K562 (cell line): Measurements from ENCODE around the gene PTTG1IP. TPM values are rescaled to one million over a fixed set of nuclear protein-coding genes. Genes with fewer than 3 reads are reported as not detected.
A peak's percentile ranks its signal among the peaks of the same experiment; 100 is the strongest.

ENCODE experiments used
- CEBPG ChIP-seq, 3 experiments: fragments of 200-800 bp in 1 of 3; sonication (Bioruptor generic) in 1 of 3; sonication (generic) in 1 of 3; formaldehyde crosslinking in 1 of 3; IDR thresholded peaks in 2 of 3; conservative IDR thresholded peaks in 1 of 3; 2 replicates each; pipeline versions ENCODE4 v1.6.1 to v1.8.0; 2016 to 2022; ENCODE audit warnings: missing compliant biosample characterization in 2 of 3, missing genetic modification characterization in 2 of 3, mild to moderate bottlenecking in 1 of 3, missing genetic modification reagents in 1 of 3
- ESRRA ChIP-seq: fragments of 450-650 bp; IDR thresholded peaks from 2 replicates; pipeline ENCODE4 v1.6.1; 2014; ENCODE audit warnings: low read depth, mild to moderate bottlenecking, moderate library complexity, borderline replicate concordance
- FOXM1 ChIP-seq, 2 experiments: fragments of 450-650 bp in 1 of 2; sonication (generic) in 1 of 2; formaldehyde crosslinking in 1 of 2; IDR thresholded peaks; 2 replicates each; pipeline versions ENCODE4 v1.6.1 to v1.9.0; 2017 to 2022; ENCODE audit warnings: low read depth in 2 of 2, mild to moderate bottlenecking in 2 of 2, missing genetic modification reagents in 1 of 2, moderate library complexity in 1 of 2
- POLR2AphosphoS5 ChIP-seq: IDR thresholded peaks from 2 replicates; pipeline ENCODE4 v1.6.1; 2011; ENCODE audit warnings: mild to moderate bottlenecking, low read depth, low read length, moderate library complexity; ENCODE audit not compliant: control insufficient read depth, insufficient read depth
- SMARCA4 ChIP-seq: fragments of 450-650 bp; IDR thresholded peaks from 2 replicates; pipeline ENCODE4 v1.6.1; 2016
- SMARCC2 ChIP-seq: fragments of 450-650 bp; IDR thresholded peaks from 2 replicates; pipeline ENCODE4 v1.6.1; 2017; ENCODE audit warnings: antibody characterized with exemption, moderate library complexity, mild to moderate bottlenecking, low read depth
- SMARCE1 ChIP-seq: fragments of 450-650 bp; IDR thresholded peaks from 2 replicates; pipeline ENCODE4 v1.7.1; 2016; ENCODE audit warnings: mild to moderate bottlenecking
- TGIF2 ChIP-seq: sonication (generic); formaldehyde crosslinking; IDR thresholded peaks from 2 replicates; pipeline ENCODE4 v1.8.1; 2022; ENCODE audit warnings: mild to moderate bottlenecking, missing genetic modification reagents, moderate library complexity
- U2AF2 ChIP-seq: fragments of 200-400 bp; formaldehyde crosslinking; optimal IDR thresholded peaks from 2 replicates; pipeline ENCODE3; 2017; ENCODE audit warnings: low read depth, mild to moderate bottlenecking, low read length
- ZNF316 ChIP-seq: fragments of 450-650 bp; IDR thresholded peaks from 2 replicates; pipeline ENCODE4 v1.6.1; 2016
- polyA plus RNA-seq, 8 experiments: library from polyadenylated mRNA; depleted of rRNA in 4 of 8; stranded (reverse) in 5 of 8; unstranded in 3 of 8; fragments of >200 nt; fragmentation: Nextera tagmentation in 2 of 8; fragmentation: Illumina TruSeq in 1 of 8; extraction: Ambion mirVana in 2 of 8; extraction: Trizol in 1 of 8; gene quantifications; 2 replicates each; pipeline versions ENCODE4 v1.2.1 to v1.2.3, GENCODE V29; 2011 to 2014; ENCODE audit warnings: inconsistent platforms in 1 of 8, missing spikeins in 1 of 8
- total RNA-seq, 7 experiments: library from RNA; depleted of rRNA in 6 of 7; stranded (reverse); fragments of >200 nt in 6 of 7; fragmentation: Illumina TruSeq in 2 of 7; extraction: Trizol in 2 of 7; gene quantifications; 2 replicates each; pipeline versions ENCODE4 v1.2.1 to v1.2.3, GENCODE V29; 2011 to 2021; ENCODE audit warnings: low replicate concordance in 1 of 7
- TF ChIP-seq, protein P1 (sequence below): fragments of 200-800 bp; sonication (Bioruptor generic); IDR thresholded peaks from 2 replicates; pipeline ENCODE4 v1.6.1; 2017; ENCODE audit warnings: missing genetic modification characterization, missing compliant biosample characterization
- TF ChIP-seq, protein P2 (sequence below): fragments of 150-350 bp; conservative IDR thresholded peaks from 2 replicates; pipeline ENCODE4 v1.6.1; 2014; ENCODE audit warnings: low read length
- TF ChIP-seq, protein P3 (sequence below): fragments of 250-450 bp; sonication (Bioruptor Pico); IDR thresholded peaks from 2 replicates; pipeline ENCODE4 v1.8.0; 2022; ENCODE audit warnings: inconsistent platforms

PTTG1IP gene
- total and polyA plus RNA-seq, 9 of the 15 experiments (the other 6 are each of a cell fraction or from before 2014, with no cell fraction given) = 5.0 to 99.3 (median 82.4) TPM

- TF ChIP-seq POLR2AphosphoS5 (no peak), SMARCC2 (no peak), TGIF2 (CRISPR knock-in tag) (no peak), SMARCE1 (0 out of 2 replicates have a peak, but pooled peaks have one; percentile 18), ZNF316 (peak; percentile 57), U2AF2 (no peak), SMARCA4 (peak; percentile 39; the same call in 1 of the 2 replicates), ESRRA (no peak), CEBPG (CRISPR knock-in tag; IDR thresholded peaks at IDR 0.05) (no peak), CEBPG (tag; conservative IDR thresholded peaks at IDR 0.05 in 1 of 2, IDR thresholded peaks at IDR 0.05 in 1 of 2) (no peak), FOXM1 (IDR thresholded peaks at IDR 0.05; ENCODE audit: low read depth) (no peak), FOXM1 (CRISPR knock-in tag; IDR thresholded peaks at IDR 0.05; ENCODE audit: low read depth) (no peak)
- TF ChIP-seq, protein P1, sequence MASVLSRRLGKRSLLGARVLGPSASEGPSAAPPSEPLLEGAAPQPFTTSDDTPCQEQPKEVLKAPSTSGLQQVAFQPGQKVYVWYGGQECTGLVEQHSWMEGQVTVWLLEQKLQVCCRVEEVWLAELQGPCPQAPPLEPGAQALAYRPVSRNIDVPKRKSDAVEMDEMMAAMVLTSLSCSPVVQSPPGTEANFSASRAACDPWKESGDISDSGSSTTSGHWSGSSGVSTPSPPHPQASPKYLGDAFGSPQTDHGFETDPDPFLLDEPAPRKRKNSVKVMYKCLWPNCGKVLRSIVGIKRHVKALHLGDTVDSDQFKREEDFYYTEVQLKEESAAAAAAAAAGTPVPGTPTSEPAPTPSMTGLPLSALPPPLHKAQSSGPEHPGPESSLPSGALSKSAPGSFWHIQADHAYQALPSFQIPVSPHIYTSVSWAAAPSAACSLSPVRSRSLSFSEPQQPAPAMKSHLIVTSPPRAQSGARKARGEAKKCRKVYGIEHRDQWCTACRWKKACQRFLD (CRISPR knock-in tag) = no peak
- TF ChIP-seq, protein P2, sequence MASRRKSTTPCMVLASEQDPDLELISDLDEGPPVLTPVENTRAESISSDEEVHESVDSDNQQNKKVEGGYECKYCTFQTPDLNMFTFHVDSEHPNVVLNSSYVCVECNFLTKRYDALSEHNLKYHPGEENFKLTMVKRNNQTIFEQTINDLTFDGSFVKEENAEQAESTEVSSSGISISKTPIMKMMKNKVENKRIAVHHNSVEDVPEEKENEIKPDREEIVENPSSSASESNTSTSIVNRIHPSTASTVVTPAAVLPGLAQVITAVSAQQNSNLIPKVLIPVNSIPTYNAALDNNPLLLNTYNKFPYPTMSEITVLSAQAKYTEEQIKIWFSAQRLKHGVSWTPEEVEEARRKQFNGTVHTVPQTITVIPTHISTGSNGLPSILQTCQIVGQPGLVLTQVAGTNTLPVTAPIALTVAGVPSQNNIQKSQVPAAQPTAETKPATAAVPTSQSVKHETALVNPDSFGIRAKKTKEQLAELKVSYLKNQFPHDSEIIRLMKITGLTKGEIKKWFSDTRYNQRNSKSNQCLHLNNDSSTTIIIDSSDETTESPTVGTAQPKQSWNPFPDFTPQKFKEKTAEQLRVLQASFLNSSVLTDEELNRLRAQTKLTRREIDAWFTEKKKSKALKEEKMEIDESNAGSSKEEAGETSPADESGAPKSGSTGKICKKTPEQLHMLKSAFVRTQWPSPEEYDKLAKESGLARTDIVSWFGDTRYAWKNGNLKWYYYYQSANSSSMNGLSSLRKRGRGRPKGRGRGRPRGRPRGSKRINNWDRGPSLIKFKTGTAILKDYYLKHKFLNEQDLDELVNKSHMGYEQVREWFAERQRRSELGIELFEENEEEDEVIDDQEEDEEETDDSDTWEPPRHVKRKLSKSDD = no peak
- TF ChIP-seq, protein P3, sequence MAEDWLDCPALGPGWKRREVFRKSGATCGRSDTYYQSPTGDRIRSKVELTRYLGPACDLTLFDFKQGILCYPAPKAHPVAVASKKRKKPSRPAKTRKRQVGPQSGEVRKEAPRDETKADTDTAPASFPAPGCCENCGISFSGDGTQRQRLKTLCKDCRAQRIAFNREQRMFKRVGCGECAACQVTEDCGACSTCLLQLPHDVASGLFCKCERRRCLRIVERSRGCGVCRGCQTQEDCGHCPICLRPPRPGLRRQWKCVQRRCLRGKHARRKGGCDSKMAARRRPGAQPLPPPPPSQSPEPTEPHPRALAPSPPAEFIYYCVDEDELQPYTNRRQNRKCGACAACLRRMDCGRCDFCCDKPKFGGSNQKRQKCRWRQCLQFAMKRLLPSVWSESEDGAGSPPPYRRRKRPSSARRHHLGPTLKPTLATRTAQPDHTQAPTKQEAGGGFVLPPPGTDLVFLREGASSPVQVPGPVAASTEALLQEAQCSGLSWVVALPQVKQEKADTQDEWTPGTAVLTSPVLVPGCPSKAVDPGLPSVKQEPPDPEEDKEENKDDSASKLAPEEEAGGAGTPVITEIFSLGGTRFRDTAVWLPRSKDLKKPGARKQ (CRISPR knock-in tag) = no peak
These were observed 50.3 kb downstream of the PTTG1IP start (continued) for GRCh38 chr21:44823179-44823660.
